ENCODE data around the gene MPO. TPM values are rescaled to one million over a fixed set of nuclear protein-coding genes. Genes with fewer than 3 reads are reported as not detected.
A peak's percentile ranks its signal among the peaks of the same experiment; 100 is the strongest.

MPO gene
- total and polyA plus RNA-seq, 2 donors (not counting 3 experiments of a cell fraction or from before 2014, with no cell fraction given), result not detected

- Histone ChIP-seq H4K20me1 (replicated peaks; ENCODE audit: control insufficient read depth, extremely low read depth, insufficient read depth, low read length) (no peaks in the 10 kb centered on the region), H3K9ac (replicated peaks; ENCODE audit: extremely low read depth, insufficient read depth, low read length) (no peak overlapping the region), H3K4me3 (replicated peaks in 1 of 3; ENCODE audit: insufficient read depth in 1 of 3, low read depth in 1 of 3, low read length in 3 of 3) (no peak overlapping the region), H3K36me3 (ENCODE audit: control insufficient read depth in 2 of 2, extremely low read depth in 1 of 2, insufficient read depth in 2 of 2, low read length in 2 of 2) (no peaks in the 10 kb centered on the region), H3K27ac (ENCODE audit: insufficient read depth, low read depth, low read length) (no peak overlapping the region), H3K79me2 (ENCODE audit: control insufficient read depth, insufficient read depth, low read length) (no peaks in the 10 kb centered on the region), H3K9me1 (replicated peaks; ENCODE audit: control insufficient read depth, extremely low read depth, insufficient read depth, low read length) (no peaks in the 10 kb centered on the region), H3K27me3 (ENCODE audit: control insufficient read depth in 2 of 2, insufficient read depth in 2 of 2, low read length in 2 of 2) (no peaks in the 10 kb centered on the region), H3K4me1 (ENCODE audit: control insufficient read depth, extremely low read depth, insufficient read depth, low read length) (no peaks in the 10 kb centered on the region), H3K9me3 (replicated peaks; ENCODE audit: control insufficient read depth, insufficient read depth, low read length) (no peaks in the 10 kb centered on the region), H3K4me2 (ENCODE audit: insufficient read depth, low read length) (no peak overlapping the region), H2AFZ (ENCODE audit: low read depth, low read length) (no peak overlapping the region)
- no TSS peak for BruUV-seq (replicated peaks)
- dilution Hi-C loops (cut with MboI; ENCODE audit: extremely low pct_ligation_motif_present, low sequenced_read_pairs), result no loop called here
- intact Hi-C loops (cut with micrococcal nuclease), result loop anchor here (1.0 kb wide), 2 partner anchors 100 to 130 kb away; partner anchors contain the start of gene RNF43
- FAIRE-seq (peak; percentile 15), DNase-seq (ENCODE audit: low read depth, low spot score) (peak; percentile 26)
- TF ChIP-seq POLR2A (IDR thresholded peaks at IDR 0.05; ENCODE audit: low read depth, low read length) (no peak), POLR2AphosphoS5 (IDR thresholded peaks at IDR 0.05; ENCODE audit: insufficient read depth, low read depth, low read length) (no peak)
- TF ChIP-seq, protein P1, sequence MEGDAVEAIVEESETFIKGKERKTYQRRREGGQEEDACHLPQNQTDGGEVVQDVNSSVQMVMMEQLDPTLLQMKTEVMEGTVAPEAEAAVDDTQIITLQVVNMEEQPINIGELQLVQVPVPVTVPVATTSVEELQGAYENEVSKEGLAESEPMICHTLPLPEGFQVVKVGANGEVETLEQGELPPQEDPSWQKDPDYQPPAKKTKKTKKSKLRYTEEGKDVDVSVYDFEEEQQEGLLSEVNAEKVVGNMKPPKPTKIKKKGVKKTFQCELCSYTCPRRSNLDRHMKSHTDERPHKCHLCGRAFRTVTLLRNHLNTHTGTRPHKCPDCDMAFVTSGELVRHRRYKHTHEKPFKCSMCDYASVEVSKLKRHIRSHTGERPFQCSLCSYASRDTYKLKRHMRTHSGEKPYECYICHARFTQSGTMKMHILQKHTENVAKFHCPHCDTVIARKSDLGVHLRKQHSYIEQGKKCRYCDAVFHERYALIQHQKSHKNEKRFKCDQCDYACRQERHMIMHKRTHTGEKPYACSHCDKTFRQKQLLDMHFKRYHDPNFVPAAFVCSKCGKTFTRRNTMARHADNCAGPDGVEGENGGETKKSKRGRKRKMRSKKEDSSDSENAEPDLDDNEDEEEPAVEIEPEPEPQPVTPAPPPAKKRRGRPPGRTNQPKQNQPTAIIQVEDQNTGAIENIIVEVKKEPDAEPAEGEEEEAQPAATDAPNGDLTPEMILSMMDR (IDR thresholded peaks at IDR 0.05; ENCODE audit: extremely low read depth in 1 of 2, insufficient read depth in 1 of 2, low read depth in 1 of 2, low read length in 2 of 2), result peak; percentile 46 to 71
- POLR2A ChIA-PET, result interaction anchor here (0.7 kb wide), 1 partner anchor 687 kb away, joined by 3 read pairs; no protein-coding TSS in a partner anchor
- CTCF ChIA-PET, result interaction anchor here (0.5 to 5.6 kb wide), 26 partner anchors 9 to 170 kb away, joined by 3 to 79 read pairs (median 5); partner anchors contain the start of genes HSF5, RNF43 and SUPT4H1
Measured at GRCh38 chr17:58317421-58318064, 36.8 kb upstream of the MPO start.

DNA sequence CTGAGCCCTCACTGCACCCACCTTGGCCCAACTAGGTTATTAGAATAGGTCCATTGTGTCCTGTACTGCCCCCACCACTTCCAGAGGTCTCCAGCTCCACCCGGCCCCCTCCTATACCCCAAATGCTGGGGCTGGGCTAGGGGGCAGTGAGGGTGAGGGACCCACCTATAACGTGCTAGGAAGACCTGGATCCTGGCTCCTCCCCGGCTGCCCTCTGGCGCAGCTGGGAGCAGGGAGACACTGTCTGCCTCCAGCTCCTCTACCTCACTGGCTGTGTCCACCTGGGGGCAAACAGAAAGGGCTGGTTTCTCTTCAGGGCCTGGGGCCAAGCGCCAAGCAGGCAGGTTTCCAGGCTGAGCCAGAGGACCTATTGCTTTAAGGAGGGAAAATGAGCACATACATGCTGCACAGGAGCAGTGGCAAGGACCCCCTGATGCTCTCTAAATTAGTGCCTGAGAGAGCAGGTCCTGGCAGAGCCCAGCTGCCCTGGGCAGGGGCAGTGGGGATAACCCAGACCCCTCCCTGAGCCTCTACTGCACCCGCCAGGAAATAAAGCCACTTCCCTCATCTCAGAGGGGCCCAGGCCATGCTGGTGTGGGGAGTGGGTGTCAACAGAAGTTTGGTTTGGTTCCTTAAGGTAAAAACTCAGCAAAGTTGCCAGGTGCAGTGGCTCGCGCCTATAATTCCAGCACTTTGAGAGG, 35.7 kb upstream of the MPO start:
- Histone ChIP-seq H3K4me2 (ENCODE audit: insufficient read depth, low read length) (no peak overlapping the region), H4K20me1 (replicated peaks; ENCODE audit: control insufficient read depth, extremely low read depth, insufficient read depth, low read length) (no peaks in the 10 kb centered on the region), H3K27ac (ENCODE audit: insufficient read depth, low read depth, low read length) (no peak overlapping the region), H3K79me2 (ENCODE audit: control insufficient read depth, insufficient read depth, low read length) (no peaks in the 10 kb centered on the region), H3K9me3 (replicated peaks; ENCODE audit: control insufficient read depth, insufficient read depth, low read length) (no peaks in the 10 kb centered on the region), H3K9ac (replicated peaks; ENCODE audit: extremely low read depth, insufficient read depth, low read length) (no peak overlapping the region), H3K9me1 (replicated peaks; ENCODE audit: control insufficient read depth, extremely low read depth, insufficient read depth, low read length) (no peaks in the 10 kb centered on the region), H3K36me3 (ENCODE audit: control insufficient read depth in 2 of 2, extremely low read depth in 1 of 2, insufficient read depth in 2 of 2, low read length in 2 of 2) (no peaks in the 10 kb centered on the region), H3K4me3 (replicated peaks in 1 of 3; ENCODE audit: insufficient read depth in 1 of 3, low read depth in 1 of 3, low read length in 3 of 3) (no peak overlapping the region), H3K27me3 (ENCODE audit: control insufficient read depth in 2 of 2, insufficient read depth in 2 of 2, low read length in 2 of 2) (no peaks in the 10 kb centered on the region), H3K4me1 (ENCODE audit: control insufficient read depth, extremely low read depth, insufficient read depth, low read length) (no peaks in the 10 kb centered on the region), H2AFZ (ENCODE audit: low read depth, low read length) (no peak overlapping the region)
- no peak for DNase-seq (ENCODE audit: low read depth, low spot score)
- ChIA-PET CTCF (interaction anchor here (0.8 to 5.6 kb wide), 10 partner anchors 12 to 141 kb away, joined by 3 to 79 read pairs (median 8); partner anchors contain the start of gene RNF43), POLR2A (no interaction called here)
- TF ChIP-seq GATA2 (IDR thresholded peaks at IDR 0.05; ENCODE audit: insufficient read depth, insufficient read length, low read depth, low read length), result no peak
- TF ChIP-seq MAX (IDR thresholded peaks at IDR 0.05; ENCODE audit: insufficient read depth, insufficient read length), result no peak
- no peak for TF ChIP-seq MYC (IDR thresholded peaks at IDR 0.05; ENCODE audit: low read depth, low read length)
- TF ChIP-seq FOS (IDR thresholded peaks at IDR 0.05; ENCODE audit: borderline replicate concordance, insufficient read depth, low read length), result no peak
- TF ChIP-seq POLR2A (IDR thresholded peaks at IDR 0.05; ENCODE audit: low read depth, low read length), result no peak
- TF ChIP-seq EZH2 (IDR thresholded peaks at IDR 0.05; ENCODE audit: borderline replicate concordance, low read depth, low read length, severe bottlenecking), result no peak
- TF ChIP-seq, protein P1 (IDR thresholded peaks at IDR 0.05; ENCODE audit: extremely low read depth in 1 of 2, insufficient read depth in 1 of 2, low read depth in 1 of 2, low read length in 2 of 2), result no peak
- TF ChIP-seq POLR2AphosphoS5 (IDR thresholded peaks at IDR 0.05; ENCODE audit: insufficient read depth, low read depth, low read length), result no peak
- TF ChIP-seq JUN (IDR thresholded peaks at IDR 0.05; ENCODE audit: borderline replicate concordance, insufficient read depth, insufficient read length, low read depth), result no peak
- intact Hi-C loops (cut with micrococcal nuclease) (no loop called here), dilution Hi-C loops (cut with MboI; ENCODE audit: extremely low pct_ligation_motif_present, low sequenced_read_pairs) (no loop called here)
- BruUV-seq (replicated peaks), result no TSS peak
- FAIRE-seq, result no peak

Measured in endothelial cell of umbilical vein (primary cell).